GM21576 (cell line): Measurements from ENCODE around the gene GRHL3.
"Not testable (repeated sequence)": the region's sequence is repeated elsewhere in the genome, so short reads cannot be mapped to it uniquely, and the experiment has no call there.

Experiments
- ATAC-seq: cut with Tn5 transposase; IDR thresholded peaks from one replicate; pipeline ENCODE4 v1.9.1; 2021; ENCODE audit warnings: mild to moderate bottlenecking, moderate library complexity; ENCODE audit not compliant: unreplicated experiment

Gene GRHL3

GRCh38 chr1:24319312-24319863 is at the start of gene GRHL3:
Gene GRHL3 (plus strand): TSS chr1:24319357. CDS start chr1:24319552, 195 bp downstream.
- ATAC-seq: no peak

GRCh38 chr1:24274203-24275103 is 44.7 kb upstream of the GRHL3 start:
- ATAC-seq: not testable (repeated sequence)

GRCh38 chr1:24275104-24275410 is 44.1 kb upstream of the GRHL3 start:
- no peak for ATAC-seq

- ATAC-seq: no peak
Observed at GRCh38 chr1:24275510-24275909, 43.6 kb upstream of the GRHL3 start.

- ATAC-seq: no peak
Observed at GRCh38 chr1:24276791-24277190, 42.4 kb upstream of the GRHL3 start.

GRCh38 chr1:24277420-24278169 is 41.6 kb upstream of the GRHL3 start:
- ATAC-seq: no peak

- no peak for ATAC-seq
Observed at GRCh38 chr1:24278726-24279125, 40.4 kb upstream of the GRHL3 start.

- no peak for ATAC-seq
Observed at GRCh38 chr1:24279590-24280232, 39.4 kb upstream of the GRHL3 start.

- ATAC-seq: no peak
Observed at GRCh38 chr1:24281591-24281990, 37.6 kb upstream of the GRHL3 start.

GRCh38 chr1:24282491-24282890 is 36.7 kb upstream of the GRHL3 start:
- ATAC-seq: no peak

- no peak for ATAC-seq
Observed at GRCh38 chr1:24283326-24284155, 35.6 kb upstream of the GRHL3 start.

- no peak for ATAC-seq
Observed at GRCh38 chr1:24284156-24284471, 35.0 kb upstream of the GRHL3 start.

GRCh38 chr1:24285231-24285630 is 33.9 kb upstream of the GRHL3 start:
- ATAC-seq: no peak

- ATAC-seq: no peak
Observed at GRCh38 chr1:24286246-24287010, 32.7 kb upstream of the GRHL3 start.

GRCh38 chr1:24287779-24288178 is 31.4 kb upstream of the GRHL3 start:
- not testable (repeated sequence) for ATAC-seq

- no peak for ATAC-seq
Observed at GRCh38 chr1:24288479-24288878, 30.7 kb upstream of the GRHL3 start.

- no peak for ATAC-seq
Observed at GRCh38 chr1:24289937-24290595, 29.1 kb upstream of the GRHL3 start.

GRCh38 chr1:24290933-24291487 is 28.1 kb upstream of the GRHL3 start:
- ATAC-seq: no peak

GRCh38 chr1:24292103-24292502 is 27.1 kb upstream of the GRHL3 start:
- ATAC-seq: no peak
